ENCODE measurements around the gene RETREG3.

DNA sequence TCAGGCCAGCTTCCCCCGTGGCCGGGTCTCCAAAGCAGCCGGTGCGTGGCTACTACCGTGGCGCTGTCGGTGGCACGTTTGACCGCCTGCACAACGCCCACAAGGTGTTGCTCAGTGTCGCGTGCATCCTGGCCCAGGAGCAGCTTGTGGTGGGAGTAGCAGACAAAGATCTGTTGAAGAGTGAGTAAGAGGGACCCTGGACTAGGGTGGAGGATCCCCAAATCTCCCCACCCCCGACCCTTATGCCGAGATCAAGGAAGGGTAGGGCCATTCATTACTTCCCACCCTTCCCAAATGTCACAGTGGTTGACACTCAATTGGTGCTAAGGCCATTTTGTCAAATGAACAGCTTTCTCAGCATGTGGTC, 46.0 kb downstream of the RETREG3 start:
- TF ChIP-seq CEBPB (IDR thresholded peaks at IDR 0.05; ENCODE audit: low read depth, low read length): no peak
- TF ChIP-seq, protein P1, sequence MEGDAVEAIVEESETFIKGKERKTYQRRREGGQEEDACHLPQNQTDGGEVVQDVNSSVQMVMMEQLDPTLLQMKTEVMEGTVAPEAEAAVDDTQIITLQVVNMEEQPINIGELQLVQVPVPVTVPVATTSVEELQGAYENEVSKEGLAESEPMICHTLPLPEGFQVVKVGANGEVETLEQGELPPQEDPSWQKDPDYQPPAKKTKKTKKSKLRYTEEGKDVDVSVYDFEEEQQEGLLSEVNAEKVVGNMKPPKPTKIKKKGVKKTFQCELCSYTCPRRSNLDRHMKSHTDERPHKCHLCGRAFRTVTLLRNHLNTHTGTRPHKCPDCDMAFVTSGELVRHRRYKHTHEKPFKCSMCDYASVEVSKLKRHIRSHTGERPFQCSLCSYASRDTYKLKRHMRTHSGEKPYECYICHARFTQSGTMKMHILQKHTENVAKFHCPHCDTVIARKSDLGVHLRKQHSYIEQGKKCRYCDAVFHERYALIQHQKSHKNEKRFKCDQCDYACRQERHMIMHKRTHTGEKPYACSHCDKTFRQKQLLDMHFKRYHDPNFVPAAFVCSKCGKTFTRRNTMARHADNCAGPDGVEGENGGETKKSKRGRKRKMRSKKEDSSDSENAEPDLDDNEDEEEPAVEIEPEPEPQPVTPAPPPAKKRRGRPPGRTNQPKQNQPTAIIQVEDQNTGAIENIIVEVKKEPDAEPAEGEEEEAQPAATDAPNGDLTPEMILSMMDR (conservative IDR thresholded peaks at IDR 0.05; ENCODE audit: low read depth, low read length): no peak
- TF ChIP-seq, protein P2, sequence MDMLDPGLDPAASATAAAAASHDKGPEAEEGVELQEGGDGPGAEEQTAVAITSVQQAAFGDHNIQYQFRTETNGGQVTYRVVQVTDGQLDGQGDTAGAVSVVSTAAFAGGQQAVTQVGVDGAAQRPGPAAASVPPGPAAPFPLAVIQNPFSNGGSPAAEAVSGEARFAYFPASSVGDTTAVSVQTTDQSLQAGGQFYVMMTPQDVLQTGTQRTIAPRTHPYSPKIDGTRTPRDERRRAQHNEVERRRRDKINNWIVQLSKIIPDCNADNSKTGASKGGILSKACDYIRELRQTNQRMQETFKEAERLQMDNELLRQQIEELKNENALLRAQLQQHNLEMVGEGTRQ (IDR thresholded peaks at IDR 0.05; ENCODE audit: low read depth, low read length): no peak
- no peak for TF ChIP-seq POLR2A (IDR thresholded peaks at IDR 0.05; ENCODE audit: low read depth, low read length)
- TF ChIP-seq, protein P3, sequence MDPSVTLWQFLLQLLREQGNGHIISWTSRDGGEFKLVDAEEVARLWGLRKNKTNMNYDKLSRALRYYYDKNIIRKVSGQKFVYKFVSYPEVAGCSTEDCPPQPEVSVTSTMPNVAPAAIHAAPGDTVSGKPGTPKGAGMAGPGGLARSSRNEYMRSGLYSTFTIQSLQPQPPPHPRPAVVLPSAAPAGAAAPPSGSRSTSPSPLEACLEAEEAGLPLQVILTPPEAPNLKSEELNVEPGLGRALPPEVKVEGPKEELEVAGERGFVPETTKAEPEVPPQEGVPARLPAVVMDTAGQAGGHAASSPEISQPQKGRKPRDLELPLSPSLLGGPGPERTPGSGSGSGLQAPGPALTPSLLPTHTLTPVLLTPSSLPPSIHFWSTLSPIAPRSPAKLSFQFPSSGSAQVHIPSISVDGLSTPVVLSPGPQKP (IDR thresholded peaks at IDR 0.05; ENCODE audit: borderline replicate concordance, low read depth, low read length): no peak
- no peak for TF ChIP-seq BHLHE40 (IDR thresholded peaks at IDR 0.05; ENCODE audit: low read depth, low read length)
- no peak for TF ChIP-seq NFE2L2 (IDR thresholded peaks at IDR 0.05; ENCODE audit: low read depth, low read length)
- TF ChIP-seq MAFK (IDR thresholded peaks at IDR 0.05; ENCODE audit: low read depth, low read length): no peak
- no peak for TF ChIP-seq FOS (IDR thresholded peaks at IDR 0.05; ENCODE audit: low read depth, low read length)
- no peak for TF ChIP-seq SMC3 (IDR thresholded peaks at IDR 0.05; ENCODE audit: low read depth, low read length)
- TF ChIP-seq RCOR1 (IDR thresholded peaks at IDR 0.05; ENCODE audit: insufficient replicate concordance, low read length): no peak
- no peak for TF ChIP-seq RAD21 (IDR thresholded peaks at IDR 0.05; ENCODE audit: low read length)
- no peak for TF ChIP-seq MXI1 (IDR thresholded peaks at IDR 0.05; ENCODE audit: borderline replicate concordance, low read depth, low read length)
- no peak for TF ChIP-seq RFX5 (IDR thresholded peaks at IDR 0.05; ENCODE audit: low read depth, low read length)

All from IMR-90 (cell line).